Gastroesophageal sphincter (tissue), 2 donors: Measurements from ENCODE around the gene RASD1.

Source experiments
- POLR2A ChIP-seq, 2 donors: fragments of 450-650 bp; IDR thresholded peaks; one replicate each; pipeline ENCODE4 v1.6.1; 2017; ENCODE audit warnings: antibody characterized with exemption in 2 of 2, mild to moderate bottlenecking in 2 of 2, moderate library complexity in 1 of 2
- POLR2AphosphoS5 ChIP-seq: sonication (generic); formaldehyde crosslinking; IDR thresholded peaks from one replicate; pipeline ENCODE4 v1.6.1; 2017; ENCODE audit warnings: antibody characterized with exemption

DNA sequence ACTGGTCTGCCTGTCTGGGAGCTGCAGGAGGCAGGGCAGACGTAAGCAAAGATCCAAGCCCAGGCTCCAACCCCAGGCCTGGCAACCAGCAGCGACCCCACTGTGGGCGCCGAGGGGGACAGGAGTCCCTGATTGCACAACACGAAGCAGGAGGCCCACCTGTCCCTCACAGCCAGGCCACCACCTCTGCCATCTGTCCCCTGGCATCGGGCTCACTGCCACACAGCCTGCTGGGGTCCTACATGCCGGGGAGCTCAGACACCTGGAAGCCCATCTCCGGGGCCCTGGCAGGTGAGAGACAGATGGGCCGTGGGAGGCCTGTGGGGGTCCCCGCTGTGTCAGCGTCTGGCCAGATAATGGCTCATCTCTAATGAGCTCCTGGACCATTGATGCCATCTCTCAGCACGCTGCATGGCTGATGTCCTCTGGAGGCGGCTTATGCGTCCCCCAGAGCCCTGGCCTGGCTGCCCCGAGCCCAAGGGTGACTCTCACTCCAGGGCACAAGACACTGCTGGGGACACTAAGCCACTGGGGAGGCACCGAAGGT is 11.3 kb upstream of the RASD1 start:
- TF ChIP-seq POLR2A (IDR thresholded peaks at IDR 0.05) (no peak), POLR2AphosphoS5 (no peak)
